ENCODE results near the gene VGLL4.

- TF ChIP-seq RARB (CRISPR knock-in tag; IDR thresholded peaks at IDR 0.05) (no peak), SNAI2 (CRISPR knock-in tag; IDR thresholded peaks at IDR 0.05) (no peak), ZFP3 (CRISPR knock-in tag; IDR thresholded peaks at IDR 0.05) (no peak), CREB5 (CRISPR knock-in tag; IDR thresholded peaks at IDR 0.05; ENCODE audit: low read depth) (no peak), PPARA (CRISPR knock-in tag; IDR thresholded peaks at IDR 0.05; ENCODE audit: borderline replicate concordance) (no peak), ZNF8 (CRISPR knock-in tag; IDR thresholded peaks at IDR 0.05) (no peak)
- TF ChIP-seq, protein P1, sequence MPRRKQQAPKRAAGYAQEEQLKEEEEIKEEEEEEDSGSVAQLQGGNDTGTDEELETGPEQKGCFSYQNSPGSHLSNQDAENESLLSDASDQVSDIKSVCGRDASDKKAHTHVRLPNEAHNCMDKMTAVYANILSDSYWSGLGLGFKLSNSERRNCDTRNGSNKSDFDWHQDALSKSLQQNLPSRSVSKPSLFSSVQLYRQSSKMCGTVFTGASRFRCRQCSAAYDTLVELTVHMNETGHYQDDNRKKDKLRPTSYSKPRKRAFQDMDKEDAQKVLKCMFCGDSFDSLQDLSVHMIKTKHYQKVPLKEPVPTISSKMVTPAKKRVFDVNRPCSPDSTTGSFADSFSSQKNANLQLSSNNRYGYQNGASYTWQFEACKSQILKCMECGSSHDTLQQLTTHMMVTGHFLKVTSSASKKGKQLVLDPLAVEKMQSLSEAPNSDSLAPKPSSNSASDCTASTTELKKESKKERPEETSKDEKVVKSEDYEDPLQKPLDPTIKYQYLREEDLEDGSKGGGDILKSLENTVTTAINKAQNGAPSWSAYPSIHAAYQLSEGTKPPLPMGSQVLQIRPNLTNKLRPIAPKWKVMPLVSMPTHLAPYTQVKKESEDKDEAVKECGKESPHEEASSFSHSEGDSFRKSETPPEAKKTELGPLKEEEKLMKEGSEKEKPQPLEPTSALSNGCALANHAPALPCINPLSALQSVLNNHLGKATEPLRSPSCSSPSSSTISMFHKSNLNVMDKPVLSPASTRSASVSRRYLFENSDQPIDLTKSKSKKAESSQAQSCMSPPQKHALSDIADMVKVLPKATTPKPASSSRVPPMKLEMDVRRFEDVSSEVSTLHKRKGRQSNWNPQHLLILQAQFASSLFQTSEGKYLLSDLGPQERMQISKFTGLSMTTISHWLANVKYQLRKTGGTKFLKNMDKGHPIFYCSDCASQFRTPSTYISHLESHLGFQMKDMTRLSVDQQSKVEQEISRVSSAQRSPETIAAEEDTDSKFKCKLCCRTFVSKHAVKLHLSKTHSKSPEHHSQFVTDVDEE (CRISPR knock-in tag; IDR thresholded peaks at IDR 0.05): no peak
- TF ChIP-seq, protein P2, sequence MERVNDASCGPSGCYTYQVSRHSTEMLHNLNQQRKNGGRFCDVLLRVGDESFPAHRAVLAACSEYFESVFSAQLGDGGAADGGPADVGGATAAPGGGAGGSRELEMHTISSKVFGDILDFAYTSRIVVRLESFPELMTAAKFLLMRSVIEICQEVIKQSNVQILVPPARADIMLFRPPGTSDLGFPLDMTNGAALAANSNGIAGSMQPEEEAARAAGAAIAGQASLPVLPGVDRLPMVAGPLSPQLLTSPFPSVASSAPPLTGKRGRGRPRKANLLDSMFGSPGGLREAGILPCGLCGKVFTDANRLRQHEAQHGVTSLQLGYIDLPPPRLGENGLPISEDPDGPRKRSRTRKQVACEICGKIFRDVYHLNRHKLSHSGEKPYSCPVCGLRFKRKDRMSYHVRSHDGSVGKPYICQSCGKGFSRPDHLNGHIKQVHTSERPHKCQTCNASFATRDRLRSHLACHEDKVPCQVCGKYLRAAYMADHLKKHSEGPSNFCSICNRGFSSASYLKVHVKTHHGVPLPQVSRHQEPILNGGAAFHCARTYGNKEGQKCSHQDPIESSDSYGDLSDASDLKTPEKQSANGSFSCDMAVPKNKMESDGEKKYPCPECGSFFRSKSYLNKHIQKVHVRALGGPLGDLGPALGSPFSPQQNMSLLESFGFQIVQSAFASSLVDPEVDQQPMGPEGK (CRISPR knock-in tag; IDR thresholded peaks at IDR 0.05; ENCODE audit: borderline replicate concordance): no peak
These were observed 99.7 kb downstream of the VGLL4 start for GRCh38 chr3:11543948-11544387.

Measured in SK-N-SH treated with all-trans-retinoic acid at 6 μM for 48 hours (cell line).